SH-SY5Y (cell line): ENCODE results near the gene NR1D2.

ENCODE experiments used
- GATA2 ChIP-seq: IDR thresholded peaks from 2 replicates; pipeline ENCODE4 v1.6.1; 2011; ENCODE audit warnings: mild to moderate bottlenecking, low read depth, low read length
- GATA3 ChIP-seq: IDR thresholded peaks from 2 replicates; pipeline ENCODE4 v1.6.1; 2011; ENCODE audit warnings: low read depth, mild to moderate bottlenecking, low read length, moderate library complexity

- TF ChIP-seq GATA3 (no peak), GATA2 (no peak)
These were observed 73.9 kb downstream of the NR1D2 start for GRCh38 chr3:24018784-24019570.
